Loucy (cell line): ENCODE data around the gene ARMC9.

Experiments used
- CTCF ChIP-seq: fragments of 200-600 bp; sonication (generic); conservative IDR thresholded peaks from 2 replicates; pipeline ENCODE4 v1.5.1; 2014; ENCODE audit warnings: mild to moderate bottlenecking, antibody characterized with exemption, low read length
- EZH2phosphoT487 ChIP-seq: fragments of 200-600 bp; IDR thresholded peaks from 2 replicates; pipeline ENCODE4 v1.6.1; 2018; ENCODE audit warnings: antibody characterized with exemption, mild to moderate bottlenecking, moderate library complexity, borderline replicate concordance

- TF ChIP-seq CTCF (no peak), EZH2phosphoT487 (no peak)
These were observed 137.2 kb downstream of the ARMC9 start for GRCh38 chr2:231335591-231335990.
